GM21825 (cell line): ENCODE measurements around the gene LTBP2.

Source experiments
- ATAC-seq: cut with Tn5 transposase; IDR thresholded peaks from one replicate; pipeline ENCODE4 v1.9.1; 2021; ENCODE audit warnings: mild to moderate bottlenecking, moderate library complexity; ENCODE audit not compliant: unreplicated experiment

LTBP2 gene

GRCh38 chr14:74532246-74532645 lies 79.8 kb downstream of the LTBP2 start:
- ATAC-seq, result no peak

GRCh38 chr14:74531467-74531866 lies 80.6 kb downstream of the LTBP2 start:
- ATAC-seq, result no peak

DNA sequence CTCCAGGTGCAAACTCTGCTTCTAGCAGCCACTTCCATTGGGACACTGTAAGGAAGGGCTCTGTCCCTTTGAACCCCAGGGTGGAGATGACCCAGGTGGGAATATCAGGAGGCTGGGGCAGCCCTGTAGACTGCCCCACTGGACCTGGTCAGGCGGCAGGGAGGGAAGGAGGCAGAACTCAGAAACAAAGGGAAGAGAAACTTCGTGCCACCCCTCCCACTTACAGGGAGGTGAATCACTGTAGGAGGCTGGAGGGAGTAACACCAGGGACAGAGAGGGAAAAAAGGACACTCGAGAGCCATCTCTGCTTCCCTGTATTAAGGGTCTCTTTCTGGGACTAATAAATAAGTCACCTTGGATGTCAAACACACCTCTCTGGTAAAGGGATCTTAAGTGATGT lies 81.0 kb downstream of the LTBP2 start:
- ATAC-seq, result no peak

DNA sequence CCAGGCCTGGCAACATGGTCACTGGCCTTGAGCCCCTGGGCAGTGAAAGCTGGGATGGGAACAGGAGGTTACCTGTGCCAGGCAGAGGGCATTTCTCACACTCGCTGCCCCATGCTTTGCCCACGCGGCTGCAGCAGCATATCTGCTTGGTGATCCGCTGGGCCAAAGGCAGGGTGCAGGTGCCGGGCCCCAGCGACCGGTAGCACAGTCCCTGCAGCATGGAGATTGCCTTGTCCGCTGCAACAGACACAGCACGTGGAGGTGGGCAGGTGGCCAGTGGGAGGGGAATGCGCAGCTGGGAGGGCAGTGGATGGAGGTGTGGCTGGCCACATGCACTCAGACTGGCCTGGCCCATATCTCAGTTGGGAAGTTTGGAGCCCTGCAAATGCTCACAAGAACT lies 83.2 kb downstream of the LTBP2 start:
- no peak for ATAC-seq

DNA sequence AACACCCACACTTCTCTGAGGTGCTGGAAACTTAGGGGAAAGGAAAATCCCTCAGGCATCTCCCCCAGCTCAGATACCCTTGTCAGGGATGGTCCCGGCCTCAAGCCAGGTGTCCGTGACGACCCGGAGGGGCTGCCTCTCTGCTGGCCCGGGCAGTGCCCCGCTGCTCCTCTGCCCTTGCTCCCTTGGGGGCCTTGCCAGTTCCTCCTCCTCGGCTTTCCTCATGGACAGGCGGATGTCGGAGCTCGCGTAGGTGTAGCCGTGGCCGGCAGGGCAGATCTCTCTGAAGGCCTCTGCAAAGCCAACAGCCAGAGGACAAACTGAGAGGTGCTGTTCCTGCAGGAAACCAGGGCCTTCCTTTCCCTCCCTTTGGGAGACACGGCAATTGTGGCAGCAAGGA lies 83.6 kb downstream of the LTBP2 start:
- ATAC-seq, result no peak

- no peak for ATAC-seq
Measured at GRCh38 chr14:74527736-74528280, 84.2 kb downstream of the LTBP2 start.

GRCh38 chr14:74526854-74527585 lies 85.0 kb downstream of the LTBP2 start:
- no peak for ATAC-seq

DNA sequence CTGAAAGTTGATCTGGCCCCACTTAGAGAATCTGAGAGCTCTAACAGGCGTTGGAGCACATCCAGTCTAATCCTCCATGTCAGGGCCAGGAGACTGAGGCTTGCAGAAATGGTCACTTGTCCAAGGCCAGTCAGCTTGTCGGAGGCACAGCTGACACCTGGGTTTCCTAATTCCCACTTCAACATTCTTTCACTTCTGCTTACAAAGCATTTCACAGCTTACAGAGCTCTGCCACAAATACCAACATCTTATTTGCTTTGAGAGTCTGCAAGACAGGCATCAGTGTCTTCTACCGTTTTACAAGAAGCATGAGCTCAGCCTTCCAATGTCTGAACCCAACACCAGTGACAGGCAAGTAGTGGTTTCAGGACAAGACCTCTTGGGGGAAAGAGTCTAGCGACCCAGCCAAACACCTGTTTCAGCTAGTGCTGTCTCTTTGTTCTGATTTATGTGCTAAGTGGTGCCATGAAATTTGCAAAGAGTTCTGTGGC lies 86.6 kb downstream of the LTBP2 start:
- ATAC-seq, result no peak

- ATAC-seq, result no peak
Measured at GRCh38 chr14:74524812-74525135, 87.3 kb downstream of the LTBP2 start.

DNA sequence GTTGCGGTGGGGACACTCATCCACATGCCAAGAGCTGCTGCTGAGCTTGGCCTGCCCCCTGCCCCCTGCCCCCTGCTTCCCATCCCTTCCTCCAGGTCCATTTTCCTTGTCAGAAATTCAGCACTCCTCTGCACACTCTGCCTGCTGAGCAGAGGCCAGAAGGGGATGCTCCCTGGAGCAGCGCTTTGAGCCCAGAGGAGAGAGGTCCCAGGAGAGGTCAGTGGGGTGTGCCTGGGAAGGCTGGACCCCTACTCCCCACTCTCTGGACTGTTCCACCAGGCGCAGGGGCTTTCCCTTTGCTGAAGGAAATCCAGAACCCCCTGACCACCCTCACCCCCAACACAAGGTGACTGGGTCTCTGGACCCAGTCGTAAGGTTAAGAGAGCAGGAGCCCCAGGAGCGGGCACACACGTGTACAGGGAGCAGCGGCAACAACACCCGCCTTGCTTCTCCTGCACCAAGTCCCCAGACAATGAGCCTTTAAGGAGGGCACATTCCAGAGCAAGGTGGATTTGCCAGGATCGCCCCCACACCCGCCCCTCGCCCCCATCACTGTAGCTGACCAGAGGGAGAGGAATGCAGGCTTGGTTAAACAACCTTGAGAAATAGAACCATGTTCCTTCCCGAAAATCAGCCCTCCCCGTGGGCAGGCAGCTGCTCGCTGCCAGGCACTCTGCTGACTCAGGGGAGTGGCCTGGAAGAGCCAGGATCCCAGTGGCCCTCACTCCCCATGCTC lies 87.8 kb downstream of the LTBP2 start:
- ATAC-seq, result no peak

DNA sequence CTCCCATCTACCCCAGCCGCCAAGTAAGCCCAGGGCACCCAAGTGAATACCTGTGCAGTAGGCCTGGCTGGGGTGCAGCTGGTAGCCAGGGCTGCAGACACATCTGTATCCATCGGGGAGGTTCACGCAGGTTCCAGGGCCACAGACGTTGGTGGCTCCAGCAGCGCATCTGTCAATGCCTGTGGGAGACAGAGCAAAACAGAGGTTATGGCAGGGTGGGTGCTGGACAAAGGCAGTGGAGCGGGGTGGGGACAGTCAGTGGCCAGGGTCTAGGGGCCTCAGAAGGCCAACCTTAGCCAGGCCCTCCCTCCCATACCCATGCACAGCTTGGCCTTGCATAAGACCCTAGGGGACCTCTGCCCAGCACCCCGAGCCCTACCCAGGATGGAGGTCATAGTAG lies 89.3 kb downstream of the LTBP2 start:
- ATAC-seq, result no peak

- no peak for ATAC-seq
Measured at GRCh38 chr14:74521756-74522155, 90.3 kb downstream of the LTBP2 start.

GRCh38 chr14:74519316-74520074 lies 92.5 kb downstream of the LTBP2 start:
- no peak for ATAC-seq

DNA sequence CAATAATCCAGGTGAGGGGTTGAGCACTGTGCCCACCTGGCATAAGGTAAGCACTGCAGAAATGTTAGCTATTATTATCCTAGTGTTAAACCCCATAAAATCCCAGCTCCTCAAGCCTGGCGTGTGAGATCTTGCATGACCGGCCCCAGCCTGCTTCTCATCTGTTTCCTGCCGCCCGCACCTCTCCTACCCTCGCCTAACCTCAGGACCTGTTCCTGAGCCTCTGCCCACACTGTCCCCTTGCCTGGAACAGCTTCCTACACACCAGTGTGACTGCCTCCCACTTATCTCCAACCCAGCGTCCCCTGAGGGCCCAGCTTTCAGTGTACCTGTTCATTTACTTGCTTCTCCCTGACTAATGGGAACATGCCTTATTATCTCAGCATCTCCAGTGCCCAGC lies 93.8 kb downstream of the LTBP2 start:
- ATAC-seq, result no peak

DNA sequence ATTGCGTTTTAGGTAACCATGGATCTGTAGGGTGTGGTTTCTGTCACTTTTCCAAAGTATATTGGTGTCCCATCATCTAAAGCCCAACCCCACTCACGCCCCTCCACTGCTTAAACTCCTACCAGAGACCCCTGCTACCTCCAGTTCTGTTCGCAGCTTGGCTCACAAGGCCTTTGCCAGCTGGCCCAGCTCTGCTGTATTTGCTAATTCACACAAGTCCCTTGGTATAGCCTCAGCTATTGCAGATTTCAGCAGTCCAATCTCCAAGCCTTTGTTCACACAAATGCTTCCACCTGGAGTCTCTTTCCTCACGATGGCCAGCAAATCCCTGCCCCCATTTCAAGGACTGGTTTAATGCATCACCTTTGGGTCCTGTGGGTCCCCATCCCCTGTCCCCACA lies 94.3 kb downstream of the LTBP2 start:
- ATAC-seq, result no peak

GRCh38 chr14:74516451-74517160 lies 95.4 kb downstream of the LTBP2 start:
- ATAC-seq, result no peak

- ATAC-seq, result no peak
Measured at GRCh38 chr14:74515891-74516412, 96.1 kb downstream of the LTBP2 start.

DNA sequence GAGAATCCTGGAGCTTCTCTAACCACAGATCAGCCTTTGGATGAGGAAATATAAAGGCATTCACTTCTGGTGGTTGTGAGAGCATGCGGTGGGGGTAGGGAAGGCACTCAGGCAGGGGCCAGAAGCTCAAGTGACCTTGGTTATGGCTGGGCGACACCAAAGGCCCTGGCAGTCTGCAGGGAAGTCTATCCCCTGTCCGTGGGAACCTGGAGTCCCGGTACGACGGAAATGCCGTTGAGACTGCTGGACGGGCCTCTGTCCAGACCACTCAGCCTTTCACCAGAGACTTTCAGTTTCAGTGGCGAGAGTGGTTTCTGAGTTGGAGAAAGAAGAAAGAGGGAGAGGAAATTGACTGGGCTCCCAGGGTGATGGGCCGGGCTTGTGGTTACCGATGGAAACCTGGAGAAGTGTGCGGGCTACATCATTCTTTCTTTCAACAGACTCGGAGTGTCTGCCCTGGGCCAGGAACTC lies 97.5 kb downstream of the LTBP2 start:
- ATAC-seq, result no peak

DNA sequence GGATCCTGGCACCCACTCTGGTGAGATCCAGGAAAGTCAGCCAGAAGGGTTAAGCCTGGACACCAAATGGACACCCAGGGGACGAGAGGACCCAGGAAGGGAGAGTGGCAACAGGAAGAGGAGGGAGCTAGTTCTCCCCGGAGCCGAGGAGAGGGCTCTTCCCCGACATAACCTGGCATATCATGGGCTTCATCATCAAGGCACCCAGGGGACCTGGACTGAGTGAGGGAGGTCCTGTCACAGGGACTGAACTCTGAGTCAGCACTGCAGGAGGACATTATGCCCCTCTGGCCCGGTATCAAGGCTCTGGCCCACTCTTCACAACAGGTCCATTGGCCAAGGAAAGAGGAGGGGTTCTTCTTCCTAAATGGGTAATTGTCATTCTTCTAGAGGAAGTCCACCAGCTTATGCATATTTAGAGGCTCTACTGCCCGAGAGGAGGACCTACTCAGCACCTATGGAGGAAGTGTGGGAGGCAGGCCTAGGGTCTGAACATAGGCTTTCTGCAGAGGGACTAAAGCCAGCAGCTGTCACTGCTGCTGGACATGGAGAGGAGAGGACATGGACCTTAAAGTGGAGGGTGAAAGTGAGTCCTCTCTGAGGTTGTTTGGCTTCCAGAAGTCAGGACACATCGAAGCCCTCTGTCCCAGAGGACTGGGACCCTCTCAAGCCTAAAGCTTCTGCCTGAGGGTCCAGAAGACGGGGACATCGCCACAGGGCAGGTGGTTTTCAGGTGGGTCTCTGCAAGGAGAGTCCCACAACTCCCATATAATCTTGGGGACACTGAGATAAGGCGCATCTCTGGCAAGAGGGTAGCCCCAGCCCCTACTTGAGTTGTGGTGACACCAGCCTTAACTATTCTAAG lies 99.8 kb downstream of the LTBP2 start:
- ATAC-seq, result no peak
